GM21825 (cell line): Measurements from ENCODE around the gene SPAAR.

Source experiments
- ATAC-seq: cut with Tn5 transposase; IDR thresholded peaks from one replicate; pipeline ENCODE4 v1.9.1; 2021; ENCODE audit warnings: mild to moderate bottlenecking, moderate library complexity; ENCODE audit not compliant: unreplicated experiment

Gene SPAAR

DNA sequence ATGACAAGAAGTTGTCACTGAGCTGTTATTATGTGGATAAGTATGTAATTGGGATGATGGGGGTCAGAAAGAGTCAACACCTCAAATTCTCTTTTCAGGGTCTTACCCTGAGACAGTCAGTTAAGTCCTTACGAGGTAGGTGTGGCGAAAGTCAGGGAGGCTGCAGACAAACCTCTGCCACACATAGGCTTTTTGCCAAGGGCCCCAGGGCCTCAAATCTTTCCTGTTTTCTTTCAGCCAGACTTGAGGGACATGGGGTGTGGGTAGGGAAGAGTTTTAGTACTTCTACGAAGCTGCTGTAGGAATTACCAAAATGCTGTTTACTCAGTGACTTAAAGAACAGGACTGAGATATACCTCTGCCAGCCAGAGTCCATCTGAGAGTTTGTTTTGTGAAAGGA, 34.9 kb downstream of the SPAAR start:
- ATAC-seq: no peak

DNA sequence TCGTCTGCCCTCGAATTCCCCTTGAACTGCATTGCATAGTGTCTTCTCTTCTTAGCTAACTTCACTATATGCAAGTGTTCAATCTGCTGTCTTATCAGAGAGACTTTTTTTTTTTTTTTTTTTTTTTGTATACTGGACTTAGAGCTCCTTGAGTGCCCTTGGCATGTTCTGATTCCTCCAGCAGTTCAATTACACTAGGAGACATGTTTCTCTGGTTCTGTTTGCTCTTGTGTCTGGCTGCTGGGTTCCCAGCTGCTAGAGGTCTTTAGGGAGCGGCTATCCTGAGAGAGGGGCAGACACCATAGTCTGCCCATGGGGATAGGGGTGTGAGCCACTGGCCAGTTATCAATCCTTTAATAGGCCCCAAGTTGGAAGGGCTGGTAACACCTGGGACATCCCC, 35.6 kb downstream of the SPAAR start:
- ATAC-seq: no peak

DNA sequence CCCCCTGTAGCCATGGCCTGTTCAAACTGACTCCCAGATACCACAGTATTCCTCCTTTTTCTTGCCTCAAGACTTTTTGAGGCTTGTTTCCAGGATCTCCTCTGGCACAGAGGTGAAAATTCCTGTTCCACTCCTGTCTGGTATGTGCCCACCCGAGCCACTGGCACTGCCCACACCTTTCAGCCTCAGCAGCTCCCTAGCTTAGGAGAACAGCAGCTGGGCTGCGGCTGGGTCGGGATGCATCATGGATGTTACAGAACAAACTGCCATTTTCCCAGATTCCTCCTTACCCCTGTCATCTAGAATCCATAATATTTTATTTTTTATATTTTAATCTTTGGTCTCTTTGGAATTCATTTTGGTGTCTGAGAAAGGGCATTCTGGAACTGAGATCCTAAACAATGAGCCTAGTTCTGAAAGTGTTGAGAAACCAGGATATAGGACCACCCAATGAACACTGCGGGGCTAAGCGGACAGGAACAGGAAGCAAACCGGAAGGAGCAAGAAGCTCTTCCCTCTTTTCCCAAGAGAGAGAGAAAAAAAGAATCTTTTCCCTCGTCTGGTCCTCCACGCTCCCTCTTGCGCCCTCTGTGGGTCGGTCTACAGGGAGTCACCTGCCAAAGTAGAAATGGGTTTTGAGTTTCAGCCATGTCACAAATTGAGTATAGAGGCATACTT, 36.2 kb downstream of the SPAAR start:
- ATAC-seq: no peak

DNA sequence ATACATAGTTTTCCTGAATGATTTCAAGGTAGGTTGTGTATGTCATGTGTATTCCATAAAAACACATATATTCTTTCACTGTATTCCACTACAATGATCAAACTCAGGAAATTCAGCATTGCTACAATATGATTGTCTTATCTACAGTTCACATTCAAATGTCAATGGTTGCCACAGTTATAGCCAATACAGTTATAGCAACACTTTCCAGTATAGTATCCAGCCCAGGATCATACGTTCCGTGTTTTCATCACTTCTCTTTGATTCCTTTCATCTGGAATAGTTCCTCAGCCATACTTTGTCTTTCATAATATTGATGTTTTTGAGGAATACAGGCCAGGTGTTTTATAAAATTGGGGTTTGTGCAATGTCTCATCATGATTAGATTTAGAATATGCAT, 39.2 kb downstream of the SPAAR start:
- no peak for ATAC-seq

DNA sequence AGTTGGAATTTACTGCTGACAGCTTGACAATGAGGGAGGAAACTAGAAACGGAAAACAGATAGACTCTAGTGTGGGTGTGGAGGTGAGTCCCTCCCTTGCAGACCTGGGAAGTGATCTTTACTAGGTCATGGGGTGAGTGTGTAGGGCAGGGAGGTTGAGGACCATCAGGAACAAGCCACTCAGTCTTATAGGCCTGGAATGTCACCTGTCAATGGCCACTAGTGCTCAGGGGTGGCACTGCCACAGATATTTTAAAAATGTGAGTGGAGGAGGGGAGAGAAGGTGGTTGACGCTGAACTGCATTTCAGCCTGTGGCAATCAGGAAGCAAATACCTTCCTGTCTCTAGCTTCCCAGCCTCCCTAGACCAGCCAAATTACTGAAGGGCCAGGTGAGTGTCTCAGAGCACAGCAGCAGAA, 39.6 kb downstream of the SPAAR start:
- ATAC-seq: no peak

DNA sequence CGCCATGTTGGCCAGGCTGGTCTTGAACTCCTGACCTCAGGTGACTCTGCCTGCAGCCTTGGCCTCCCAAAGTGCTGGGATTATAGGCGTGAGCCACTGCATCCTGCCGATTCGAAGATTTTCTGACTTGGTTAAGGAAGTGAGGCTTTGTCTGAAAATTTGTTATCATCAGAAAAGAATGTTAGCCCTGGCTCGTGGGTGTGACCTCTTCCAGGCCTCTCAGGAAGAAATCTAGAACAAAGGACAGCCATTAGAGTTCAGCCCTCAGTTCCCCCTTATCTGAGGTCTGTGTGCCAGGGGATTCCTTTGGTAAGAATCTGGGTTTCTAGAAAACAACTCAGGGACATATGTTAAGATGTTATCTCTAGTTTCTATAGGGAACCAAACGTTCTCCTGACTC, 42.4 kb downstream of the SPAAR start:
- no peak for ATAC-seq

DNA sequence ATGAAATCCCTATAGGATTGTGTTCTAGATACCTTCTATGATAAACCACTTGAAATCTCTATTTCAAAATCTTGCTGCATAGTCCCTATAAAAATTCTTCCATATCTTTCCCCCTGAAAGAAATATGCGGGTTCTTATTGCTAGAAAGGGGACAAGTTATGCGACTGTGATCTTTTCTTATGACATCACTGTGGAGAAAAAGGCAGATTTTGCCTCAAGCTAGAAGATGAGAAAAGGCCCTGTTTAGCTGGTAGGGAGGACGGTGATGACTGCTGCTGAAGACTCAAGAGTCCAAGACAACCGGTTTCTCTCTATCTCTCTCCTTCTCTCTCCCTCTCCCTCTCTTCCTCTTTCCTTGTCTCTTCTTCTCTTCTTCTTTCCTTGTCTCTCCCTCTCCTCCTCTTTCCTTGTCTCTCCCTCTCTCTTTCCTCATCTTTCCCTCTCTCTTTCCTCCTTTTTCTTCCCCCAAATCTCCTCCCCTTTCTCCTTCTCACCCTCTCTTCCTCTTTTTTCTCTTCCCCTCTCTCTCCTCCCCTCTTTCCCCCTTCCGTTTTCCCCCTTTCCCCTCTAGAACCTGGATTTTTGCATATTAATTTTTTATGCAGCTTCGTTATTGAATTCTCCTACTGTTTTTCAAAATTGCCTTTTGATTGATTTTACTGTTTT, 43.4 kb downstream of the SPAAR start:
- ATAC-seq: no peak

DNA sequence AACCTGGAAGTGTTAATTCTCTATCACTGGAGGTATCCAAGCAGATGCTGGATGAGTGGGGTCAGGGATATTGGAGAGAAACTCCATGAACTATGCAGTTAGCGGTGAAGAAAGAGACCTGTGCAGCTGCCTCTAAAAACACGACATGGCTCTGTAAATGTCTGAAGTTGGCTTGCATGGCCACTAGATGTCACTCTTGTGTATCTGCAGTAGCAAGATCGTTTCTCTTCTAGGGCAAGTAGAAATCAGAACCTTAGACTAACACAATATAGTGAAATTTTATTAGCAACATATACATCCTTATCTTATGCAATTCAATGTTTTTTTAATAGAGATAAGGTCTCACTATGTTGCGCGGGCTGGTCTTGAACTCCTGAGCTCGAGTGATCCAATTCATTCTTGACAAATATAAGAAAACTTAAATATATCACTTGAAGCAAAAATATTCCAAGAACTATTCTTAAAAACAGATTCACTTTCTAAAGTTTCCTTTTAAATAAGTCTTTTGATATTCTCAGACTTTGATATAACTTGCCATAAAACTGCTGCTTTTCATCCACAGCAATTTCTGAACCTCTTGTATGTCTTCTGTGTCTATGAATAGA, 45.8 kb downstream of the SPAAR start:
- no peak for ATAC-seq

DNA sequence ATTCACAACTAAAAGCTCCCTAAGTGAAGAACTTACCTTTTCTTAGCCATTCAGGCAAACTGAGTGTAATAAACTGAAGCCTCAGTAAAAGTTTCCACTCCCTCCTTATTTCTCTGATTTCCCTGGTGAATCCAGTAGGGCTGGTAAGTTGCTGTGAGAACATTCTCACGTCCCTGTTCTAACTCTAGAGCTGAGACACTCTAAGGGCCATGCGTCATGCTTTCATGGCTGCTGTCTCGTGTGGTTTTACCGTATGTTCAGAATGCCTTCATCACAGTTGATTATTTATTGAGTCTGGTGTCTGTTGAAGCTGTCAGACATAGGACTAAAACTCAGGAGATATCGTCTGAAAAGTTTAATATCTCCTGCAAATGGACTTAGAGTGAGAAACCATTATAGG, 47.4 kb downstream of the SPAAR start:
- no peak for ATAC-seq

DNA sequence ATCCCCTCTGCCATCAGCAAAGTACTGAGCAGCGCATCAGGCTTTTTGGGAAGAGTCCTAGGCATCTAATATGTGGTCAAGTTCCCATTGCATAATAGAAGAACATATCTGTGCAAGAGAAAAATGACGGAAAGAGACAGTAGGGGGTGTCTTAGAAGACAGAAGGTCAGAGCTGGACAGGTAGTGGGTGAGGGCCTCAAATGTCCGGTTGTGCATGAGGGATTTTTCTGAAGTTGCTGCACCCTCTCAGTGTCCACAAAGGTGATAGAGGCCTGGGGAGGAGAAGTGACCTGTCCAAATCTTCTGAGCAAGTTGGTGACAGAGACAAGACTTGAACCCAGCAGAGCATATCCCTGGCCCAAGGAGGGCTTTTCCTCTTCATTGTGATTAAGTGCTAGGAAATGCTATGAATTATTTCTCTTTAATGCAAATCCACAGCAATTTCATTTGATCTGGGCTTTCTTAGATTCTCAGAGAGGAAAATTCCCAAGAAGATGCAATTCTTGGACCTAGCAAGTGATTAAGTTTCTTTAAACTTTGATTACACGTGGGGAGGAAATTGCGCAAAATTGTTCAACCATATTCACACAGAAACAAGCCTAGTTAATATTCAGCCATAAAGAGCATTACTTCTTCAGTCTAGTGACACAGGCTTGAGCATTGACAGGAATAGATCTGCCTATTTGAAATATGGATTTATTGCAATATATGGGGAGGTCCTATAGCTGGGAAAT, 49.0 kb downstream of the SPAAR start, which contains the start of gene OR2S2:
Gene OR2S2, minus strand, starts transcription at position 51 of the 734 bp plus-strand sequence. CDS start 56 bp downstream, outside the sequence.
- ATAC-seq: no peak

DNA sequence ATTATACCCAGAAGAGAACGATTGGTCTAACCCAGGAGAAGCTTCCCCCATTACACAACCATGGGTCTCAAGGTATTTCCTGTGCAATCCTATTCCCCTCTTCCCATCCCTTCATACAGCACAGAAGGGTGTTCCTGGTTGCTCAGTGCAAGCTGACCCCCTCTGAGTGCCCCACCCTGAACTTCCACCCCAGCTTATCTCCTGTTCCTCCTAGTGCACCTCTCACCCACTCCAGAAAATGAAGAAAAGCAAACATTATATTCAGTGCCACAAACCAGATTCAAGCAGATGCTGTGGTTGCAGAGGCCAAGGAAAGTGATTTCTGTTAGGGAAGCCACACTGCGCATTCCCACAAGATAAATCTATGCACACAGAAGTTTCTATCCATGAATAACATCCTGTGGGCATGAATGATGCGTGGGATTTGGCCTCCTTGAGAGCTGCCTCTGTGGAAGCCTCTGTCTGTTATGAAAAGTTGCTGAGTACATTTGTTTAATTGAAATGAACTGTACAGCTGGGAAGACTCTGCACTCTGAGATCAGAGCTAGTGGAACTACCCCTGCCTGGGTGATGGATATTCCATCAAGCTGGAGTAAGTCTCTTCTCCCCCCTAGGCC, 50.9 kb downstream of the SPAAR start:
- no peak for ATAC-seq
